ENCODE measurements around the gene SBF2.

DNA sequence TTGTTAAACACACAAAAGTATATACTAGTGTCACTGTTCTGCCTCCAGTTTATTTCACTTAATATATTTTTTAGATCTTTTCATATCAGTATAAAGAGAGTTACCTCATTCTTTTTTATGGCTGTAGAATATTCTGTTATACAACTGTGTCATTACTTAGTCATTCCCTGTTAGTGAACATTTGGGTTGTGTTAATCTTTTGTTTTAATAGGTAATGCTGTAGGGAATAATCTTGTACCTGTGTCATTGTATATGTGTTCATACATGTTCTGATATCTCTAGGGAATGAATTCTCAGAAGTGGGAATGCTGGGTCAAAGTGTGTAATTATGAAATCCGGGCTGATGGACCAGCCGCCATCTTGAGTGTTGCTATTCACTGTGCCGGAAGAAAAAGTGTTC lies 558.8 kb downstream of the SBF2 start:
- TF ChIP-seq FOXM1 (CRISPR knock-in tag; IDR thresholded peaks at IDR 0.05) (no peak), ZNF367 (CRISPR knock-in tag; IDR thresholded peaks at IDR 0.05; ENCODE audit: borderline replicate concordance) (no peak), CREB1 (IDR thresholded peaks at IDR 0.05) (no peak), CREB1 (CRISPR knock-in tag; IDR thresholded peaks at IDR 0.05) (no peak), ATF7-NPFF (CRISPR knock-in tag; IDR thresholded peaks at IDR 0.05; ENCODE audit: low read depth) (no peak), MATR3 (CRISPR knock-in tag; IDR thresholded peaks at IDR 0.05) (no peak), ZNF510 (CRISPR knock-in tag; IDR thresholded peaks at IDR 0.05; ENCODE audit: low read depth) (no peak)
- TF ChIP-seq, protein P1, sequence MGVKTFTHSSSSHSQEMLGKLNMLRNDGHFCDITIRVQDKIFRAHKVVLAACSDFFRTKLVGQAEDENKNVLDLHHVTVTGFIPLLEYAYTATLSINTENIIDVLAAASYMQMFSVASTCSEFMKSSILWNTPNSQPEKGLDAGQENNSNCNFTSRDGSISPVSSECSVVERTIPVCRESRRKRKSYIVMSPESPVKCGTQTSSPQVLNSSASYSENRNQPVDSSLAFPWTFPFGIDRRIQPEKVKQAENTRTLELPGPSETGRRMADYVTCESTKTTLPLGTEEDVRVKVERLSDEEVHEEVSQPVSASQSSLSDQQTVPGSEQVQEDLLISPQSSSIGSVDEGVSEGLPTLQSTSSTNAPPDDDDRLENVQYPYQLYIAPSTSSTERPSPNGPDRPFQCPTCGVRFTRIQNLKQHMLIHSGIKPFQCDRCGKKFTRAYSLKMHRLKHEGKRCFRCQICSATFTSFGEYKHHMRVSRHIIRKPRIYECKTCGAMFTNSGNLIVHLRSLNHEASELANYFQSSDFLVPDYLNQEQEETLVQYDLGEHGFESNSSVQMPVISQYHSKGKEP (CRISPR knock-in tag; IDR thresholded peaks at IDR 0.05), result no peak
- TF ChIP-seq, protein P2, sequence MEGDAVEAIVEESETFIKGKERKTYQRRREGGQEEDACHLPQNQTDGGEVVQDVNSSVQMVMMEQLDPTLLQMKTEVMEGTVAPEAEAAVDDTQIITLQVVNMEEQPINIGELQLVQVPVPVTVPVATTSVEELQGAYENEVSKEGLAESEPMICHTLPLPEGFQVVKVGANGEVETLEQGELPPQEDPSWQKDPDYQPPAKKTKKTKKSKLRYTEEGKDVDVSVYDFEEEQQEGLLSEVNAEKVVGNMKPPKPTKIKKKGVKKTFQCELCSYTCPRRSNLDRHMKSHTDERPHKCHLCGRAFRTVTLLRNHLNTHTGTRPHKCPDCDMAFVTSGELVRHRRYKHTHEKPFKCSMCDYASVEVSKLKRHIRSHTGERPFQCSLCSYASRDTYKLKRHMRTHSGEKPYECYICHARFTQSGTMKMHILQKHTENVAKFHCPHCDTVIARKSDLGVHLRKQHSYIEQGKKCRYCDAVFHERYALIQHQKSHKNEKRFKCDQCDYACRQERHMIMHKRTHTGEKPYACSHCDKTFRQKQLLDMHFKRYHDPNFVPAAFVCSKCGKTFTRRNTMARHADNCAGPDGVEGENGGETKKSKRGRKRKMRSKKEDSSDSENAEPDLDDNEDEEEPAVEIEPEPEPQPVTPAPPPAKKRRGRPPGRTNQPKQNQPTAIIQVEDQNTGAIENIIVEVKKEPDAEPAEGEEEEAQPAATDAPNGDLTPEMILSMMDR (CRISPR knock-in tag; IDR thresholded peaks at IDR 0.05), result no peak
- TF ChIP-seq, protein P3, sequence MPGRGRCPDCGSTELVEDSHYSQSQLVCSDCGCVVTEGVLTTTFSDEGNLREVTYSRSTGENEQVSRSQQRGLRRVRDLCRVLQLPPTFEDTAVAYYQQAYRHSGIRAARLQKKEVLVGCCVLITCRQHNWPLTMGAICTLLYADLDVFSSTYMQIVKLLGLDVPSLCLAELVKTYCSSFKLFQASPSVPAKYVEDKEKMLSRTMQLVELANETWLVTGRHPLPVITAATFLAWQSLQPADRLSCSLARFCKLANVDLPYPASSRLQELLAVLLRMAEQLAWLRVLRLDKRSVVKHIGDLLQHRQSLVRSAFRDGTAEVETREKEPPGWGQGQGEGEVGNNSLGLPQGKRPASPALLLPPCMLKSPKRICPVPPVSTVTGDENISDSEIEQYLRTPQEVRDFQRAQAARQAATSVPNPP (CRISPR knock-in tag; IDR thresholded peaks at IDR 0.05), result no peak
